H1 (cell line): ENCODE data around the gene ZFHX2. TPM values are rescaled to one million over a fixed set of nuclear protein-coding genes. Genes with fewer than 3 reads are reported as not detected.

Experiments used
- CTCF ChIA-PET: fragments of 300-600 bp; sonication (Branson Sonifier 250); formaldehyde crosslinking; loops from one replicate; lab custom pipeline; 2021; ENCODE audit not compliant: partially characterized antibody; lab: Charles Lee
- POLR2A ChIA-PET: fragments of 300-600 bp; sonication (Branson Sonifier 250); formaldehyde crosslinking; loops from one replicate; lab custom pipeline; 2021; ENCODE audit warnings: inconsistent platforms; ENCODE audit not compliant: partially characterized antibody; lab: Charles Lee
- DNase-seq, 2 experiments: peaks; one replicate each; pipeline versions ENCODE4 v3.0.0 to v3.0.0-alpha.2; 2010 to 2022; ENCODE audit warnings: low spot score in 2 of 2, low read depth in 1 of 2, mixed read lengths in 1 of 2
- FAIRE-seq: peaks from 2 replicates; lab custom pipeline; 2011; peaks lifted over from hg19 to GRCh38; lab: Jason Lieb, UNC
- H2AFZ ChIP-seq: 2 replicates; pipeline ENCODE4 v1.8.1; 2012; ENCODE audit warnings: low read length, inconsistent platforms
- H2AK5ac ChIP-seq: 2 replicates; pipeline ENCODE4 v1.6.1; 2013; ENCODE audit warnings: low read depth, low read length
- H2BK120ac ChIP-seq: replicated peaks from 2 replicates; pipeline ENCODE3; 2013; ENCODE audit warnings: low read depth, low read length, inconsistent platforms
- H2BK12ac ChIP-seq: 2 replicates; pipeline ENCODE4 v1.6.1; 2013; ENCODE audit warnings: low read depth, low read length
- H2BK15ac ChIP-seq: 2 replicates; pipeline ENCODE4 v1.6.1; 2013; ENCODE audit warnings: low read length
- H2BK20ac ChIP-seq: 2 replicates; pipeline ENCODE4 v1.6.1; 2013; ENCODE audit warnings: low read length
- H2BK5ac ChIP-seq: 2 replicates; pipeline ENCODE4 v1.6.1; 2013; ENCODE audit warnings: low read depth, low read length
- H3K14ac ChIP-seq: 2 replicates; pipeline ENCODE4 v1.6.1; 2013; ENCODE audit warnings: inconsistent platforms; ENCODE audit not compliant: insufficient read length
- H3K18ac ChIP-seq: 2 replicates; pipeline ENCODE4 v1.6.1; 2013; ENCODE audit warnings: low read length; ENCODE audit errors: extremely low read depth
- H3K23ac ChIP-seq: 2 replicates; pipeline ENCODE4 v1.6.1; 2013; ENCODE audit warnings: inconsistent platforms; ENCODE audit not compliant: insufficient read length
- H3K23me2 ChIP-seq: 2 replicates; pipeline ENCODE4 v1.6.1; 2013; ENCODE audit warnings: low read depth, low read length
- H3K27ac ChIP-seq: 2 replicates; pipeline ENCODE4 v1.6.1; 2011; ENCODE audit warnings: low read depth, low read length, inconsistent platforms
- H3K27me3 ChIP-seq, 4 experiments: replicated peaks in 1 of 4; 1 replicate in 1 of 4; 2 replicates in 3 of 4; pipeline versions ENCODE4 v1.6.1 to v1.8.1; 2011 to 2013; ENCODE audit warnings: low read length in 3 of 4, mild to moderate bottlenecking in 3 of 4, inconsistent platforms in 2 of 4, mixed read lengths in 2 of 4, moderate library complexity in 1 of 4; ENCODE audit not compliant: control insufficient read depth in 3 of 4, insufficient read depth in 3 of 4; ENCODE audit errors: extremely low read depth in 1 of 4
- H3K36me3 ChIP-seq, 4 experiments: 2 replicates each; pipeline versions ENCODE4 v1.6.1 to v1.8.1; 2011 to 2013; ENCODE audit warnings: mild to moderate bottlenecking in 4 of 4, low read length in 3 of 4, moderate library complexity in 2 of 4, control low read depth in 1 of 4, inconsistent platforms in 1 of 4; ENCODE audit not compliant: insufficient read depth in 4 of 4, control insufficient read depth in 2 of 4
- H3K4ac ChIP-seq: replicated peaks from 2 replicates; pipeline ENCODE3; 2013; ENCODE audit warnings: low read length, low read depth, mixed read lengths, inconsistent platforms; ENCODE audit not compliant: insufficient read length
- H3K4me1 ChIP-seq, 4 experiments: replicated peaks in 1 of 4; 1 replicate in 1 of 4; 2 replicates in 3 of 4; pipeline versions ENCODE4 v1.6.1 to v1.8.1; 2011 to 2013; ENCODE audit warnings: low read length in 3 of 4, inconsistent platforms in 2 of 4, mixed read lengths in 1 of 4; ENCODE audit not compliant: insufficient read depth in 4 of 4, control insufficient read depth in 3 of 4
- H3K4me2 ChIP-seq, 2 experiments: 2 replicates each; pipeline versions ENCODE4 v1.6.1 to v1.8.1; 2011 to 2013; ENCODE audit warnings: low read depth in 2 of 2, low read length in 2 of 2, control low read depth in 1 of 2, inconsistent platforms in 1 of 2, mild to moderate bottlenecking in 1 of 2; ENCODE audit not compliant: insufficient read depth in 1 of 2
- H3K4me3 ChIP-seq, 4 experiments: fragments of 200-600, 300-600 bp in 1 of 4; sonication (generic), shearing (Covaris generic), sonication (Bioruptor Twin) in 1 of 4; 2 replicates each; pipeline versions ENCODE4 v1.5.1 to v1.8.1; 2011 to 2016; ENCODE audit warnings: low read length in 4 of 4, low read depth in 3 of 4, control low read depth in 2 of 4, inconsistent platforms in 2 of 4, mild to moderate bottlenecking in 2 of 4, mixed read lengths in 1 of 4, moderate library complexity in 1 of 4; ENCODE audit not compliant: insufficient read depth in 2 of 4; ENCODE audit errors: extremely low read depth in 1 of 4
- H3K56ac ChIP-seq: replicated peaks from 2 replicates; pipeline ENCODE3; 2013; ENCODE audit warnings: low read depth, mild to moderate bottlenecking, mixed read lengths, low read length, inconsistent platforms; ENCODE audit not compliant: insufficient read length
- H3K79me1 ChIP-seq: 2 replicates; pipeline ENCODE4 v1.6.1; 2013; ENCODE audit warnings: low read depth, low read length, control low read depth
- H3K79me2 ChIP-seq, 2 experiments: 2 replicates each; pipeline versions ENCODE4 v1.6.1 to v1.8.1; 2012 to 2013; ENCODE audit warnings: low read length in 2 of 2, mild to moderate bottlenecking in 2 of 2, inconsistent platforms in 1 of 2; ENCODE audit not compliant: insufficient read depth in 2 of 2, control insufficient read depth in 1 of 2
- H3K9ac ChIP-seq, 4 experiments: replicated peaks in 1 of 4; 1 replicate in 1 of 4; 2 replicates in 3 of 4; pipeline versions ENCODE4 v1.6.1 to v1.8.1; 2011 to 2013; ENCODE audit warnings: low read depth in 3 of 4, low read length in 3 of 4, control low read depth in 2 of 4, mild to moderate bottlenecking in 2 of 4, moderate library complexity in 2 of 4, inconsistent platforms in 1 of 4; ENCODE audit errors: extremely low read depth in 1 of 4
- H3K9me3 ChIP-seq, 2 experiments: 2 replicates each; pipeline versions ENCODE4 v1.6.1 to v1.8.1; 2012 to 2013; ENCODE audit warnings: mild to moderate bottlenecking in 2 of 2, moderate library complexity in 2 of 2, control low read depth in 1 of 2, inconsistent platforms in 1 of 2, low read depth in 1 of 2, low read length in 1 of 2, mixed read lengths in 1 of 2; ENCODE audit not compliant: insufficient read depth in 2 of 2
- H4K20me1 ChIP-seq, 2 experiments: replicated peaks in 1 of 2; 2 replicates each; pipeline versions ENCODE3 to v1.8.1; 2011 to 2013; ENCODE audit warnings: inconsistent platforms in 2 of 2, low read length in 2 of 2, mild to moderate bottlenecking in 1 of 2; ENCODE audit not compliant: insufficient read depth in 2 of 2, control insufficient read depth in 1 of 2
- H4K5ac ChIP-seq: 2 replicates; pipeline ENCODE4 v1.6.1; 2013; ENCODE audit warnings: low read length, low read depth, mixed read lengths, inconsistent platforms; ENCODE audit not compliant: insufficient read length
- H4K8ac ChIP-seq: 2 replicates; pipeline ENCODE4 v1.8.0; 2013; ENCODE audit warnings: mild to moderate bottlenecking, moderate library complexity, low read length, inconsistent platforms; ENCODE audit not compliant: insufficient read depth; ENCODE audit errors: extremely low read depth
- H4K91ac ChIP-seq: replicated peaks from 2 replicates; pipeline ENCODE3; 2013; ENCODE audit warnings: low read length, mixed read lengths, inconsistent platforms; ENCODE audit not compliant: insufficient read length
- CHD2 ChIP-seq: IDR thresholded peaks from 2 replicates; pipeline ENCODE4 v1.6.1; 2012; ENCODE audit warnings: low read length, improper control_type of control experiment
- EZH2 ChIP-seq: fragments of 200-600 bp; sonication (generic); IDR thresholded peaks from 2 replicates; pipeline ENCODE4 v1.7.1; 2012; ENCODE audit warnings: low read depth, mild to moderate bottlenecking, moderate library complexity, low read length, inconsistent platforms; ENCODE audit not compliant: severe bottlenecking
- POLR2A ChIP-seq, 2 experiments: IDR thresholded peaks; 1 replicate in 1 of 2; 2 replicates in 1 of 2; pipeline ENCODE4 v1.6.1; 2011; ENCODE audit warnings: low read depth in 2 of 2, low read length in 2 of 2, mild to moderate bottlenecking in 2 of 2; ENCODE audit errors: control extremely low read depth in 1 of 2
- POLR2AphosphoS5 ChIP-seq: IDR thresholded peaks from 2 replicates; pipeline ENCODE4 v1.6.1; 2011; ENCODE audit warnings: low read depth, low read length
- RAD21 ChIP-seq, 2 experiments: IDR thresholded peaks in 1 of 2; conservative IDR thresholded peaks in 1 of 2; 2 replicates each; pipeline ENCODE4 v1.6.1; 2011; ENCODE audit warnings: low read depth in 2 of 2, low read length in 2 of 2, improper control_type of control experiment in 1 of 2, inconsistent platforms in 1 of 2, mild to moderate bottlenecking in 1 of 2, moderate library complexity in 1 of 2
- RBBP5 ChIP-seq: IDR thresholded peaks from 2 replicates; pipeline ENCODE4 v1.7.1; 2012; ENCODE audit warnings: low read depth, mild to moderate bottlenecking, inconsistent platforms, low read length, moderate library complexity, borderline replicate concordance
- TAF1 ChIP-seq: IDR thresholded peaks from 2 replicates; pipeline ENCODE4 v1.6.1; 2011; ENCODE audit warnings: mild to moderate bottlenecking, low read depth, low read length
- WGBS, 2 experiments: shearing (Covaris generic) in 1 of 2; methylation state at CpG; one replicate each; pipeline versions ENCODE4 v1.1.6 to v1.1.7; 2013 to 2015; ENCODE audit warnings: low lambda C conversion rate in 2 of 2, mixed read lengths in 2 of 2, inconsistent platforms in 1 of 2, low coverage in 1 of 2, missing lambda C conversion rate in 1 of 2; ENCODE audit not compliant: insufficient replicate concordance in 2 of 2, insufficient coverage in 1 of 2, insufficient read length in 1 of 2; ENCODE audit errors: extremely low coverage in 1 of 2, missing lambda C conversion rate in 1 of 2; 5-methylcytosine and 5-hydroxymethylcytosine counted together
- polyA plus RNA-seq, 7 experiments: library from polyadenylated mRNA; depleted of rRNA in 3 of 7; stranded (reverse) in 5 of 7; unstranded in 2 of 7; fragments of >200 nt in 5 of 7; fragments of 200-250 nt in 2 of 7; gene quantifications; 1 replicate in 5 of 7; 2 replicates in 1 of 7; 4 replicates in 1 of 7; pipeline versions ENCODE4 v1.2.1 to v1.2.3, GENCODE V29; 2011 to 2013; ENCODE audit warnings: missing spikeins in 2 of 7, mixed read lengths in 2 of 7
- total RNA-seq: library from RNA; stranded (reverse); fragmentation: NEBNext Ultra II Directional; extraction: Animal tissue kit (Norgen Biotek cat#: 25700); gene quantifications from 2 replicates; pipeline ENCODE4 v1.2.1, GENCODE V29; 2021

ZFHX2 gene
- total and polyA plus RNA-seq, 2 of the 8 experiments (the other 6 are each of a cell fraction or from before 2014, with no cell fraction given) = 2.7 to 27.0 TPM

GRCh38 chr14:23517650-23518326, 33.8 kb downstream of the ZFHX2 start:
- WGBS, 2 experiments = 92% methylated on average over 6 of the region's 6 CpGs; no CpG with 5 or more reads in 1 of the 2 experiments
- no peak for TF ChIP-seq POLR2AphosphoS5
- TF ChIP-seq RBBP5 = no peak
- peak in 1 of 2 experiments; percentile 33; a peak in 1 of 3 replicates for TF ChIP-seq POLR2A (IDR thresholded peaks at IDR 0.05; ENCODE audit: control extremely low read depth in 1 of 2, low read depth in 2 of 2, low read length in 2 of 2)
- peak; percentile 45 to 63 for TF ChIP-seq RAD21 (IDR thresholded peaks at IDR 0.05 in 1 of 2, conservative IDR thresholded peaks at IDR 0.05 in 1 of 2; ENCODE audit: low read depth in 2 of 2, low read length in 2 of 2)
- no peak for TF ChIP-seq CHD2
- no peak for TF ChIP-seq EZH2
- no peak for TF ChIP-seq TAF1

More at GRCh38 chr14:23517650-23518326, 33.8 kb downstream of the ZFHX2 start:
- ChIA-PET CTCF (interaction anchor here (0.6 to 70.5 kb wide), 11 partner anchors 8 to 63 kb away, joined by 3 to 2092 read pairs (median 4); partner anchors contain the start of genes AP1G2, NGDN, THTPA and ZFHX2), POLR2A (interaction anchor here (1.0 to 48.3 kb wide), 5 partner anchors 30 to 39 kb away, joined by 4 to 1523 read pairs (median 5); partner anchors contain the start of genes AP1G2, THTPA and ZFHX2)
- Histone ChIP-seq H4K8ac (no peak overlapping the region), H3K9me3 (no peaks in the 10 kb centered on the region), H3K79me1 (no peaks in the 10 kb centered on the region), H2AK5ac (no peak overlapping the region), H2BK120ac (no peak overlapping the region), H4K5ac (no peak overlapping the region), H2AFZ (no peak overlapping the region), H3K14ac (no peak overlapping the region), H4K91ac (no peak overlapping the region), H3K18ac (no peak overlapping the region), H3K27ac (no peak overlapping the region), H2BK20ac (no peak overlapping the region), H3K36me3 (peaks cover 0 to 6% (median 0%) of the 10 kb centered on the region in 4 experiments; a peak in 3 of 8 replicates), H3K79me2 (no peaks in the 10 kb centered on the region), H3K4ac (no peak overlapping the region), H2BK5ac (no peak overlapping the region), H3K4me2 (no peak overlapping the region), H2BK12ac (no peak overlapping the region), H3K23ac (no peak overlapping the region), H3K23me2 (no peaks in the 10 kb centered on the region), H3K4me3 (no peak overlapping the region), H3K56ac (no peak overlapping the region), H3K27me3 (peaks cover 0 to 4% (median 0%) of the 10 kb centered on the region in 4 experiments; a peak in 1 of 7 replicates), H4K20me1 (no peaks in the 10 kb centered on the region), H3K9ac (no peak overlapping the region; a peak in 1 of 7 replicates), H3K4me1 (peaks cover 7 to 13% (median 9%) of the 10 kb centered on the region in 4 experiments), H2BK15ac (no peak overlapping the region)
- no peak for FAIRE-seq
- no peak for DNase-seq
